NCI-H748 treated with DMSO at 0.1 percent for 48 hours (cell line): Measurements from ENCODE around the gene SRPRB.

Experiments
- DNase-seq: peaks from one replicate; lab custom pipeline; 2025; lab: John Stamatoyannopoulos, UW

Gene SRPRB

GRCh38 chr3:133866141-133866540 is 60.5 kb downstream of the SRPRB start:
- DNase-seq, result no peak

- DNase-seq, result no peak
Measured at GRCh38 chr3:133868186-133868585, 62.6 kb downstream of the SRPRB start.

- DNase-seq, result no peak
Measured at GRCh38 chr3:133868758-133869475, 63.3 kb downstream of the SRPRB start.

GRCh38 chr3:133869586-133869985 is 64.0 kb downstream of the SRPRB start:
- DNase-seq, result no peak

DNA sequence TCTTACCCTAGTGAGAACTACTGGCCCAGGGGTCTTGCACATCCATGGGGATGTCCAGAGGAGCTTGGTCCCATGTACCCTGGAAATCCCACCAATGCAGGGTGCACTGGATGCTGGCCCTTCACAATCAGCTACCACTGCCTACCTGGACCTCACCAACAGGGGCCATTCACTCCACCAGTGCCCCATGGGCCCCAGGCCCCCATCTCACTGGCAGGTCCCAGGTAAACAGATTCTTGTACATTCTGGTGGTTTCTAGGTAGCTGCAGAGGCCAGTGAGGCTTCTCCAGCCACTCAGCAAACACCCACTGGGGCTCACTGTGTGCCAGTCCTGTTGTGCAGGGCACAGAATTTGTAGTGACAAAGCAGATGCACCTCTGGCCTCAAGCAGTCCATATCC is 65.2 kb downstream of the SRPRB start:
- no peak for DNase-seq
